Karpas-422 (cell line): Measurements from ENCODE around the gene UGT1A5. TPM values are rescaled to one million over a fixed set of nuclear protein-coding genes. Genes with fewer than 3 reads are reported as not detected.

Source experiments
- DNase-seq: peaks from one replicate; pipeline ENCODE4 v3.0.0-alpha.2; 2015
- H2AFZ ChIP-seq: fragments of 200-600 bp; sonication (generic); 2 replicates; pipeline ENCODE4 v1.6.1; 2014; ENCODE audit warnings: antibody characterized with exemption, low read length, mixed read lengths
- H3K27ac ChIP-seq: fragments of 200-600 bp; sonication (generic); 2 replicates; pipeline ENCODE4 v1.5.1; 2014; ENCODE audit warnings: mild to moderate bottlenecking, low read length, moderate library complexity
- H3K27me3 ChIP-seq: fragments of 200-600 bp; sonication (generic); 2 replicates; pipeline ENCODE4 v1.6.1; 2014; ENCODE audit warnings: low read length, mixed read lengths
- H3K36me3 ChIP-seq: fragments of 200-600 bp; sonication (generic); 2 replicates; pipeline ENCODE4 v1.6.1; 2014; ENCODE audit warnings: low read length, mixed read lengths; ENCODE audit not compliant: insufficient read depth
- H3K4me1 ChIP-seq: fragments of 200-600 bp; sonication (generic); 2 replicates; pipeline ENCODE4 v1.6.1; 2014; ENCODE audit warnings: mild to moderate bottlenecking, low read length, mixed read lengths
- H3K4me2 ChIP-seq: fragments of 200-600 bp; sonication (generic); 2 replicates; pipeline ENCODE4 v1.6.1; 2014; ENCODE audit warnings: low read length, low read depth, mild to moderate bottlenecking; ENCODE audit not compliant: poor library complexity, severe bottlenecking
- H3K4me3 ChIP-seq: fragments of 200-600 bp; sonication (generic); 2 replicates; pipeline ENCODE4 v1.5.1; 2014; ENCODE audit warnings: mild to moderate bottlenecking, antibody characterized with exemption, low read length, mixed read lengths
- H3K79me2 ChIP-seq: fragments of 200-600 bp; sonication (generic); 2 replicates; pipeline ENCODE4 v1.6.1; 2014; ENCODE audit warnings: mild to moderate bottlenecking, low read length, mixed read lengths
- H3K9ac ChIP-seq: fragments of 200-600 bp; sonication (generic); 2 replicates; pipeline ENCODE4 v1.6.0; 2014; ENCODE audit warnings: low read length
- H3K9me2 ChIP-seq: fragments of 200-600 bp; sonication (generic), shearing (Covaris generic); replicated peaks from 2 replicates; pipeline ENCODE4 v1.6.0; 2014; ENCODE audit warnings: mild to moderate bottlenecking, low read length, moderate library complexity; ENCODE audit not compliant: insufficient read depth
- H3K9me3 ChIP-seq: fragments of 300-700, 200-600 bp; sonication (generic); 2 replicates; pipeline ENCODE4 v1.6.1; 2014; ENCODE audit warnings: low read length, mixed read lengths
- H4K20me1 ChIP-seq: fragments of 200-600 bp; sonication (generic); 2 replicates; pipeline ENCODE4 v1.6.1; 2014; ENCODE audit warnings: mild to moderate bottlenecking, antibody characterized with exemption, low read length, low read depth; ENCODE audit not compliant: insufficient read depth
- total RNA-seq: library from RNA; depleted of rRNA; stranded (reverse); fragments of >200 nt; shearing (Covaris generic); gene quantifications from 2 replicates; pipeline ENCODE4 v1.2.3, GENCODE V29; 2014; ENCODE audit warnings: low replicate concordance

UGT1A5 gene
- total RNA-seq, 1 experiment from 2014 or later: not detected

DNA sequence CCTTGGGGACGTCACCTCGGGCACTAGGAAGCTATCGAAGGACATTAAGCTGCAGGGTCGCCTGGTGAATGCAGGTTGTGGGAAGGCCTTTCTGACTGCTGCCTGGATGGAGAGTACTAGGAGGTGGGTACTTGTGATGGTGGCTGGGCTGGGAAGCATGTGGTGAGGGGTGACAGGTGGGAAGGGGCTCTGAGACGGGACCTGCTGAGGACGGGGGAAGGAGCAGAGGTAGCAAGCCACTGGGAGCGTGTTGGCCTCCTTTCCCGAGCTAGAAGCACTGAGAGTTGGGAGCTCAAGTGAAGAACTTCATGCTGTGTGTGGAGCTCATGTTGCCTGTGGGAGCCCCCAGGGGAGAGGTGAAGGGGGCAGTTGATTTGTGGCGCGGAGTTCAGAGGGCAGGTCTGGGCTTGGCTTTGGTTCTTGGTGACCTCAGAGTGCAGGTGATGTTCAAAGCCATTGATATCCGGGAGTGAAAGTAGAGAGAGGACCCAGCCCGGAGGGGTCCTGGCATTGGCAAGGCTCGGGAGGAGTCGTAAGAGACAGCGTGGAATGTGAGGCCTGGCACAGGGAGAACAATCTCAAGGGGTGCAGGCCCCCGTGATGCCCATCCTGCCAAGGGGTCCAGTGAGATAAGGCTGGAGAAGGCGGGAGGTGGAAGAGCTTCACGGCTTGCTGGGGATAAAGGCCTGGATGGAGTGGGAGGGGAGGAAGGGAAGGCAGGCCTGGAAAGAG lies 78.6 kb downstream of the UGT1A5 start:
- DNase-seq: no peak
- Histone ChIP-seq H3K27me3 (no peaks in the 10 kb centered on the region; the same call in 1 of the 2 replicates), H3K9ac (no peak overlapping the region)

DNA sequence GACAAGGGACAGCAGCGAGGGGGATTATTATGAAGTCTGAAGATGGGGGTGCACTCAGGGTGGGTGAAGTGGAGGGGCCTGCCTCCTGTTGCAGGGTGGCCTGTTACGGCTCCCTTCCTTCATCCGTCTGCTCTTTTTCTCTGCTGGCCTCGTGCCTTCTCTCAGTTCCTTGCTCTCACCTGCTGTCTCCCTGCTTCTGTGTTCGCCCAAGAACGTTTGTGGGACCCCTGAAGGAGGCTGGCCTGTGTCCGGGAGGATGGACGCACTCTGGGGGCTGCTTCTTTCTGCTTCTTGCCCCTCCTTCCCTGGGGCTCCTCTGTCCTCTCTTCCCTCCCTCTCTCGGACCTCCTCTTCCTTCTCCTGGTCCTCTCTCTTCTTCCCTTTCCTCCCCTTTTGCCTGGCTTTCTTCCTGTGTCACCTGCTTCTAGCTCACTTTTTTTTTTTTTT lies 79.2 kb downstream of the UGT1A5 start:
- no peak overlapping the region for H2AFZ ChIP-seq
- H3K36me3 ChIP-seq: no peaks in the 10 kb centered on the region
- no peak overlapping the region for H3K4me2 ChIP-seq
- H3K27me3 ChIP-seq: no peaks in the 10 kb centered on the region
- no peaks in the 10 kb centered on the region for H3K9me2 ChIP-seq
- no peaks in the 10 kb centered on the region for H4K20me1 ChIP-seq
- H3K27ac ChIP-seq: no peak overlapping the region
- DNase-seq: no peak
- H3K4me1 ChIP-seq: peaks cover 3% of the 10 kb centered on the region; the same call in 1 of the 2 replicates
- no peaks in the 10 kb centered on the region for H3K9me3 ChIP-seq
- H3K79me2 ChIP-seq: no peaks in the 10 kb centered on the region
- no peak overlapping the region for H3K9ac ChIP-seq
- no peak overlapping the region for H3K4me3 ChIP-seq

More for the DNA sequence above, 78.6 kb downstream of the UGT1A5 start:
- peaks cover 3% of the 10 kb centered on the region; the same call in 1 of the 2 replicates for H3K4me1 ChIP-seq
- no peak overlapping the region for H3K4me2 ChIP-seq
- H3K36me3 ChIP-seq: no peaks in the 10 kb centered on the region
- H3K4me3 ChIP-seq: no peak overlapping the region
- H3K79me2 ChIP-seq: no peaks in the 10 kb centered on the region
- H4K20me1 ChIP-seq: no peaks in the 10 kb centered on the region
- H3K9me3 ChIP-seq: no peaks in the 10 kb centered on the region
- no peaks in the 10 kb centered on the region for H3K9me2 ChIP-seq
- no peak overlapping the region for H2AFZ ChIP-seq
- H3K27ac ChIP-seq: no peak overlapping the region

DNA sequence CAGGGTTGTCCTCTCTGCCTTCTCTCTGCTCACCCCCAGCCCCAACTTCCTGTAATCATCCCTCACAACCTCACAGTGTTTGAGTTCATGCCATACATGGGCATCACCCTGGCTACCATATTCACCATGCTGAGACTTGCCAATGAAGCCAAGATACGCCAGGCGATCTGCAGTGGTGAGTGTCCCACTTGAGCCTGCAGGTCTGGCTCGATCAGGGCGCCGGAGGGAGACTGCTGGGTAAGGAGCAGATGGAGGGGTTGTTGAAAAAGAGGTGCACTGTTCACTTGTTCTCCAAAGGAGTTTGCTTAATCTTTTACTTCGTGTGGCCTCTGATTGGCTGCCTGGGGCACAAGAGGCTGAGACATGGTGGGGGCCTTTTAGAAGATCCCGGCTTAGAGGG lies 80.0 kb downstream of the UGT1A5 start:
- DNase-seq: no peak
- Histone ChIP-seq H3K27ac (no peak overlapping the region), H3K4me2 (no peak overlapping the region), H3K9ac (no peak overlapping the region), H3K4me3 (no peak overlapping the region), H3K9me3 (no peaks in the 10 kb centered on the region), H3K36me3 (no peaks in the 10 kb centered on the region), H3K27me3 (no peaks in the 10 kb centered on the region), H3K4me1 (peaks cover 3% of the 10 kb centered on the region; the same call in 1 of the 2 replicates), H3K79me2 (no peaks in the 10 kb centered on the region), H3K9me2 (no peaks in the 10 kb centered on the region), H2AFZ (no peak overlapping the region), H4K20me1 (no peaks in the 10 kb centered on the region)

DNA sequence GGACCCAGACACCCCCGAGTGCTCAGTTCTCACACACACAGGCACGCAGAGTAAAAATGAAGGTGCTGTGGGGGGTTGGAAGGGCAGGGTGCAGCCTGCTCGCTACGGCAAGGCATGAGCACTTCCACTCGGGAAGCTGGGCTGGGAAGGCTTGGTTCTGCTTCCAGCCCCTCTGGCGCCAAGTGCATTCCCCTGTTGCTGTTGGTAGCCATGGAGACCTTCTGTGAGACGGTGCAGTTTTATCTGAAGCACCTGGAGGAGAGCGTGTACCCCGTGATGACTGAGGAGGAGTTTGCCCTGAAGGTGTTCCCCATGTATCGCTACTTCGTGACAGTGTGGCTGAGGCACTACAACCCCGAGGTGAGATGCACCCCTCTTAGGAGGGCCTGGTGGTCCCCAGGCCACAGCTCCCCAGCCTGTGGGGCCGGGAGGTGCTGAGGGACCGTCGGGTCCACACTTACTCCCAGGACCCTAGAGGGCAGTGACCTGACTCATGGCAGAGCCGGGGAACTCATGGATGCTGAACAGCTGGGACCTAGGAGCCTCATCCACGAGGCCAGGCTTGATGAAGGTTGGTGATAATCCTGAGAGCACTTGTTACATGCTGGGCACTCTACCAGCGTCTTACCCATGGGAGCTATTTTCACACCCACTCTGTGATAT lies 80.9 kb downstream of the UGT1A5 start:
- Histone ChIP-seq H4K20me1 (no peaks in the 10 kb centered on the region), H3K4me1 (peaks cover 3% of the 10 kb centered on the region; the same call in 1 of the 2 replicates), H3K79me2 (no peaks in the 10 kb centered on the region), H3K4me3 (no peak overlapping the region), H3K9me2 (no peaks in the 10 kb centered on the region), H3K36me3 (no peaks in the 10 kb centered on the region), H2AFZ (no peak overlapping the region), H3K27ac (no peak overlapping the region), H3K9ac (no peak overlapping the region), H3K4me2 (no peak overlapping the region), H3K27me3 (no peaks in the 10 kb centered on the region), H3K9me3 (no peaks in the 10 kb centered on the region)
- DNase-seq: no peak

DNA sequence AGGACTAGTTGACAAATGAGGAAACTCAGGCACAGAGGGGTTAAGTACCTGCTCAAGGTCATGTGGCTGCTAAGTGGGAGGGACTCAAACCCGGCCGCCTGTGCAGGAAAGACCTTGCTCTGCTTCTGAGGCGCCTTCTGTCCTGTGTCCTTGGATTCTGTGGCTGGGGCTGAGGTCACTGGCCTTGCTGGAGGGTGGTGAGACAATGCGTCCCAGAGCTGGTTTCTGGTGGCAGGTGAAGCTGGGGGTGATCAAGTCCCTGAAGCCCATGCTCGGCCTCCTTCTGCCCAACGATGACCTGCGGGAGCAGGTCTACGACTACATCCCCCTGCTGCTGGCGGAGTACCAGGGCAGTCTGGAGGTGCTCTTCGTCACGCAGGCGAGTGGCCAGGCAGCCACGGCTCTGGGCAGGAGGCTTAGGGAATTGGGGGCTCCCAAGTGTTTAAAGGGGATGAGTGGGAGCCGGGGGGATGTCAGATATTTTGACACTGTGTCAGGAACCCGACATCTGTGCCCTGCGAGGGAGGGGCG lies 81.5 kb downstream of the UGT1A5 start:
- Histone ChIP-seq H3K9me2 (no peaks in the 10 kb centered on the region), H3K79me2 (no peaks in the 10 kb centered on the region), H3K9me3 (no peaks in the 10 kb centered on the region), H3K27ac (no peak overlapping the region), H3K27me3 (no peaks in the 10 kb centered on the region), H3K4me1 (peaks cover 3% of the 10 kb centered on the region; the same call in 1 of the 2 replicates), H3K9ac (no peak overlapping the region), H3K4me3 (no peak overlapping the region), H4K20me1 (no peaks in the 10 kb centered on the region), H3K36me3 (no peaks in the 10 kb centered on the region), H2AFZ (no peak overlapping the region), H3K4me2 (no peak overlapping the region)
- no peak for DNase-seq

DNA sequence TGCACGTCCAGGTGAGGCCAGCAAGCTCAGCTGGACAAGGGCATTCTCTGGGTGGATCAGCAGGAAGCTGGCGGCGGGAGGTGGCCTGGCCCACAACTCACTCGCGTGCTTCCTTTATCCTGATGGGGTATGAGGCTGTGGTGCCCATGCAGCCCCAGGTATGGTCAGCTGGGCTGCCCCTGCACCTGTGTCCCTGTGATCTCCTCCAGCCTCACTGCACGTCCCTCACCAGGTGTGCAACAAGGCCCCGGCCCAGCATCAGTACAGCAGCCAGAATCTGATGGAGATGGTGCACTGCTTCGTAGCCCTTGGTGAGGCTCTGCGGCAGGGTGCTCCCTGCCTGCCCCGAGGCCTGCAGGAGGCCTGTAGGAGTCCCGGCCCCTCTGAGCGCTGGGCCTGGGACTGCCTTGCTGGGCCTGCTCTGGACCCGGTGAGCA lies 83.0 kb downstream of the UGT1A5 start:
- H3K9ac ChIP-seq: no peak overlapping the region
- H4K20me1 ChIP-seq: no peaks in the 10 kb centered on the region
- H3K9me2 ChIP-seq: no peaks in the 10 kb centered on the region
- H3K4me2 ChIP-seq: no peak overlapping the region
- H3K36me3 ChIP-seq: no peaks in the 10 kb centered on the region
- H3K4me3 ChIP-seq: no peak overlapping the region
- no peak overlapping the region for H2AFZ ChIP-seq
- H3K27me3 ChIP-seq: no peaks in the 10 kb centered on the region
- no peaks in the 10 kb centered on the region for H3K9me3 ChIP-seq
- peaks cover 6% of the 10 kb centered on the region for H3K4me1 ChIP-seq
- H3K27ac ChIP-seq: no peak overlapping the region
- no peak for DNase-seq
- H3K79me2 ChIP-seq: no peaks in the 10 kb centered on the region

DNA sequence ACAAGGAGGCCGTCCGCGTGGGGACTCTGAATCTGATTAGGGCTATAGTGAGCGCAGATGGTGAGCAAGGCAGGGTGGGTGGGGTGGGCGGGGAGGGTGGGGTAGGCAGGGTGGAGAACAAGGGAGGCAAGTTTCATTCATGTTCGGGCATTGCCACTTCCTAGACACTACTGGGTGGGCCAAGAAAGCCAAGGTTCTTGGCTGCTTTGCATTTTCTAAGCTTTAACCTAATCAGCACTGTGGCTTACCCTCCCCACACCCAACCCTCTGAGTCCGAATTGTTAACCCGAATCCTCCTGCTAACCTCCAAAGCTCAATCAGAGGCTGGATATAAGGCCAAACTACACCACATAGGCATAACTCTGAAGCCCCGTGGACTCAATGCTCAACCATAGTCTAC lies 83.5 kb downstream of the UGT1A5 start:
- no peak overlapping the region for H3K27ac ChIP-seq
- H3K9ac ChIP-seq: no peak overlapping the region
- H4K20me1 ChIP-seq: no peaks in the 10 kb centered on the region
- H2AFZ ChIP-seq: no peak overlapping the region
- no peaks in the 10 kb centered on the region for H3K27me3 ChIP-seq
- H3K36me3 ChIP-seq: no peaks in the 10 kb centered on the region
- no peaks in the 10 kb centered on the region for H3K9me3 ChIP-seq
- no peak for DNase-seq
- no peaks in the 10 kb centered on the region for H3K79me2 ChIP-seq
- H3K4me1 ChIP-seq: peaks cover 11% of the 10 kb centered on the region
- no peak overlapping the region for H3K4me2 ChIP-seq
- no peak overlapping the region for H3K4me3 ChIP-seq
- no peaks in the 10 kb centered on the region for H3K9me2 ChIP-seq

DNA sequence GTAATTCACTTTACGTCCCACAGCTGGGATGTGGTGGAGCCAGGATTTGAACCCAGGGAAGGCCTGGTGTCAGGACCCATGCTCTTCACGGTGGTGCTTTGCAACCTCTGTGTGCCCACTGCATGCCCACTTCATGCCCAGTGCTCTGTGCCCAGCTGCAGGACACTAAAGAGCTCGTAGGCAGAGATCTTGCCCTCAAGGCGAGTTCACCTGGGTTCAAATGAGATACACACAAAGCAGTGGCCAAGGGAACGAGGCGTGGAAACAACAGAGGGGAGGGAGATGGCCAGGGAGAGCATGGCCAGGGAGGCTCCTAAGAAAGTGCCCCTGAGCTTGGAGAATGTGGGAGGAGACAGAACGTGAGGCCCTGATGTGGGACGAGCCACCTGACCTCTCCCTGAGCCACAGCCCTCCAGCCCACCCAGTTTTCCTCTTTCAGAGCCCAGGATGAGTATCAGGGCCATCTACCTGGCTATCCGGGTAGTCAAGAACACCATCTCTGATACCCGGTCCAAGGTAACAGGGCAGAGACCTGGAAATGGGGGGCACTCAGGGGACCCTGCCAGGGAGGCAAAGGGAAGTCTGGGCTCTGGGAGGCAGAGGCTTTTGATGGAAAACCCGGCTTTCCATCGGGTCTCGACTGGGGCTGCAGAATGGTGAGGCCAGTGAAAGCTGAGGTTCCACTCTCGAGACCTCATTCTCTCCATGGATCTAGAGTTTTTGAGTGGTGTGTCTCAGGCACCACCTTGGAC lies 85.8 kb downstream of the UGT1A5 start:
- Histone ChIP-seq H3K36me3 (no peaks in the 10 kb centered on the region), H3K9me3 (no peaks in the 10 kb centered on the region), H3K27me3 (no peaks in the 10 kb centered on the region), H3K4me3 (no peak overlapping the region), H4K20me1 (no peaks in the 10 kb centered on the region), H3K27ac (no peak overlapping the region), H3K79me2 (no peaks in the 10 kb centered on the region), H2AFZ (no peak overlapping the region), H3K4me1 (peaks cover 26% of the 10 kb centered on the region), H3K4me2 (no peak overlapping the region), H3K9ac (no peak overlapping the region), H3K9me2 (no peaks in the 10 kb centered on the region)
- no peak for DNase-seq
